8988T (cell line): ENCODE results near the gene ARHGAP5.

Source experiments
- DNase-seq: peaks from one replicate; pipeline ENCODE4 v3.0.0; 2011

The ARHGAP5 gene

DNA sequence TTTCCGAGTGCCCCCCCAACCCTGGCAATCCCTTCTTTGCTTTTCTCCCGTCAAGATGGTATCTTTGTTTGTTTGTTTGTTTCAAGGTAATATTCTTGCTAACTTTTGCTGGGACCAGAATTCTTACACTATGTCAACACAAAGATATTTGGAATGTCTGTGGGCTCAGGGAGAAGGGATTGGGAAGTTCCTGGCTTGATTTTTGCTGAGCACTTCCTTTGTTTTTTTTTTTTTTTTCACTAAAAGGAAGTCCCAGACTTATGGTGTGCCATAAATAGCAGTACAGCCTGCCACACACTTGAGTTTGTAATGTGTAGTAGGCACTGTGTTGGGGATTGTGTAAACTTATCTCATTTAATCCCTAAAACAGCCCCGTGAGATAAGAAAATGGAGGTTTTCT, 113.6 kb downstream of the ARHGAP5 start:
- DNase-seq = no peak

DNA sequence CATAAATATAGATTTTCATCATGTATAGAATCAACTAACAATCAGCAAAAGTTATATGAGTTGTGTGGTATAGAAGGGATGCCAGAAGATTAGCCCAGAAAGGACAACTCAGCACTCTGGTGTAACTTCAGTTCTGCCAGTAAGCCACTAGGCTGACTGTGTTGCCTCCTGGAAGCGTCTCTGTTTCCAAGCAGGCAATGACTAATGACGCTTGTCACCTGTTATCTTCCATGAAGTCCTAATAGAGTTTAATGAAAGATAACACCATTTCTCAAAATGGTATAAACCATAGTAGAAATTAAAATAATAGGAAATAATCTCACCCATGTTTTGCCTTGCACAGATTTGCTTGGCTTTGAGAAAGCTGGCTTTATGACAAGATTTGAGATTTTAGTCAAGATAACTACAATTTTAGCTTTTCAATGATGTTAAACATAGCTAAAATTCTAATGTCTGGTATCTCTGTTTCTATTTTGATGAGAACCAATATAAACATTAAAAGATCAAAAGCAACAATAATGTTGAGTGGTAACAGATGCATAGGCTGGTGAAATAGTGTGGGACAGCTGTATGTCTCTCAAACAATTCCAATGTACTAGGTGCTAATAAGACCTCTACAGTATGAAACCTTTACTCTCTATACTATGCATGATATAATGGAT, 115.7 kb downstream of the ARHGAP5 start:
- no peak for DNase-seq

DNA sequence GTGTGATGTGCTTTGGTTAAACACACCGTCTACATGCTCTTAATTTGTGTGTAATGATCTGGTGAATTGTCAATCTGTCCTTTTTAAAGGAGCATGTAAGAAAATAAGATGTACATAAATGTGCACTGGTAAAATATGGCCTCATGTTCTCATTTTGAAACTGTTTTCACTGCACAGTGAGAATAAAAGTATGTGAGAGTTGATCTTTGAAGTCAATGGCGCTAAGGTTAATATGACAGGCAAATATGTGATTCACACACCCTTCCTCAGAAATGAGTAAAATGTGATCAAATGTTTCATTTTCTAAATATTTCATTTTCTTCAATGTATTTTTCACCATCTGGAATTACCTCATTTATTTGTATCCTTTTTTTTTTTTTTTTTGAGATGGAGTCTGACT, 116.4 kb downstream of the ARHGAP5 start:
- DNase-seq = no peak

DNA sequence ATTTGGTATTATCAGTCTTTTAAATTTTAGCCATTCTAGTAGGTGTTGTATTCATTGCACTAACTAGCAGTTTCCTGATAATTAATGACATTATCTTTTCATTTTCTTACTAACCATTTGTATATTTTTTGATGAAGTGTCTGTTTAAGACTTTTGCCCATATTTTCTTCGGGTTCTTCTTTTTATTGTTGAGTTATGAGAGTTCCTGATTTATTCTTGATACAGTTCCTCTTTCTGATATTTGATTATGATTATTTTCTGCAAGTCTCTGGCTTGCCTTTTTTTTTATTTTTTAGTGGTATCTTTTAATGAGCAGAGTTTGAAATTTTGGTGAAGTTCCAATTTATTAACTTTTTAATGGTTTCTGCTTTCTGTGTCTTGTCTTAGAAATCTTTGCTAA, 118.5 kb downstream of the ARHGAP5 start:
- no peak for DNase-seq

DNA sequence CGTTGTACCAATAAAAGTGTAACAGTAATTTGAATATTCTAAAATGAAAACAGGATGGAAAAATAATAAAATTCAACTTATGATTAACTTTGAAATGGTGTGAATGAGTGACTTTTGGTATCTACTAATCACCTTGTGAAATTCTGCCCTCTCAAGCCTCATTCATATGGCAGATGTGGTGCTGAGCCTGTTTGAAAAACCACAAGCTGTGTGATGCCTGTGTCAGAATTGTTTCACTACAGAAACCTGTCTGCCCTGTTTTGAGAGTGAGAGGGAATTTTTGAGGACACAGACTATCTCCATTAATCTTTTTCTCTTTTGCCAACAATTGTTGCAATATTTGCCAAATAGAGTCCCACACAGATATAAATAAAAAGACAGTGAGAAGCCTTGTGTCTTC, 120.8 kb downstream of the ARHGAP5 start:
- no peak for DNase-seq

DNA sequence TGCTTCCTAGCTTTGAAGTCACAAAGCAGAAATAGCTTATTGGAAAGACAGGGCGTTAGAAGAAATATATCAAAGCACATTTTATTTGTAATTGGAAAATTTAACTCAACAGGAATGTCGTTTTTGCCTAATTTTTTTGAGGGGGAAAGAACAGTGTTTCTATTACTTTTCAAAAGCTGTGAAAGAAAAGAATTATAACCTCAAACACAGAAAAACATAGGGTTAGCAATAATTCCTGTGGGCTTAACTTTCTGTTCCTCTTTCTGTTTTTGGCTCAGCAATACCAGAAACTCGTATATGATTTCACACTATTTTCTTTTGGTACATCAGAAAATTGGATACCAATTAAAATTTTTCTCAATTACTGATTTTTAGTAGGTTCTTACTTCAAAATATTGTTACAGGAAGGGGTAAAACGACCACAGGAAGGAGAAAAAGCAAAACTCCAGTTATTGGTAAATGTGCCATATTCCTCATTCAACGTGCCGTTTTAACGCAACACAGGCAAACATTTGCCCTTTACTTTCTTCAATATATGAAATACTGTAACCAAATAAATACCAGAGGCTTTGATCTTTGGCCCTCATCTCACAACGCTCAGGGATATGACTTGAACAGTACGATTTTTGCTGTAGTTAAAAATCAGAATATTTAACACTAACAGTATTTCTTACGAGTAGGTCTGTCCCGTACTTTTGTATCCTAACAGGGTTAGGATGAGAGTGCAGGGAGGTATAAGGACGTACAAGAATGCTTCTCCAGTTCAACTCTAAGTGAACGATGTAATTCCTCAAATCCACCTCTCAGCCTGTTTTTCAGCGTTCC, 123.5 kb downstream of the ARHGAP5 start:
- DNase-seq = no peak

DNA sequence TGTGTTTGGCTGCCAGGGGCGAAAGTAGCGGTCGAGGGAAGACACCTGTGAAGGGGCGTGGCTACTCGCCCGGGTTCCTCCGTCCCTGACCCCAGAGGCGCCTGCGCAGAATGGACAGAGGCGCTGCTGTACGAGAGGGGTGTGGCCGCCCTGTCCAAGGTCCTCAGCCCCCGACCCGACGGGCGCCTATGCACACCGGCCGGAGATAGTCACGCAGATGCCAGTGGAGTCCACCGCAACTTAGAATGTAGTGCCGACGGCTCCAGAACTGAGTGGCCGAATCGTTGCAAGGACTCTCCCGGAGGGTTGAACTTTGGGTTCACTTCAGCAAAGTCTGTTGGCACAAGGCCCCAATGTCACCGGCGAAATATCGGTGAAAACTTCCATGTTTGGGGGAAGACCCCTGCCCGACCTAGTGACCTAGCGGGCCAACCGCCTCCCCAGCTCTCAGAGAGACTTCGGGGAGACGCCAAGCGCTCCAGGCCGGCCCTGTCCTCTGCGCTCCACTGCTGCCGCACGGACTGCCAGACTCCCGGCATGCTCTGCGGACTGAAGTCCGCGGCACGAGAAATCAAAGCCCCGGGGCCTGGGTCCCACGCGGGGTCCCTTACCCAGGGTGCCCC, 124.2 kb downstream of the ARHGAP5 start:
- peak; percentile 40 for DNase-seq

DNA sequence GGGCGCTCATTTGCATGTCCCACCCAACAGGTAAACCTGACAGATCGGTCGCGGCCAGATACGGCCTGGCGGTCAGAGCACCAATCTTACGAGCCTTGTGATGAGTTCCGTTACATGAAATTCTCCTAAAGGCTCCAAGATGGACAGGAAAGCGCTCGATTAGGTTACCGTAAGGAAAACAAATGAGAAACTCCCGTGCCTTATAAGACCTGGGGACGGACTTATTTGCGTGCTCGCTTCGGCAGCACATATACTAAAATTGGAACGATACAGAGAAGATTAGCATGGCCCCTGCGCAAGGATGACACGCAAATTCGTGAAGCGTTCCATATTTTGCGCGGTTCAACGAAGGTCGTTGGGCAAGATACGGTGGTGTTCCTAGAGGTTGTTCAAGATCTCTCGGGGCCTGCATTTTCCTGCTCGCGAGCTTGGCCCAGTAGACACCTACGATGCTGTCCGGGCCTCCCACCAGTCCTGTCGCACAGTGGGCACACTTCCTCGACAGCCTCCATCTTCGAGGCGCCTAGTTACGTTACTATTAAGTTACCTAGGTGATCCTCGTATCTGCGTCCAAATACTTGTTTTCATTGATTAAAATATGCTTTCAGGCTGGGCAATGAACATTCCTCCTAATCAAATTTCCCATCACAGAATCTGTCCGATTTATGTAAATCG, 124.8 kb downstream of the ARHGAP5 start, which contains the start of gene RNU6-7:
TSS of gene RNU6-7 (plus strand) at position 230 of the 675 bp plus-strand sequence.
- DNase-seq = no peak

DNA sequence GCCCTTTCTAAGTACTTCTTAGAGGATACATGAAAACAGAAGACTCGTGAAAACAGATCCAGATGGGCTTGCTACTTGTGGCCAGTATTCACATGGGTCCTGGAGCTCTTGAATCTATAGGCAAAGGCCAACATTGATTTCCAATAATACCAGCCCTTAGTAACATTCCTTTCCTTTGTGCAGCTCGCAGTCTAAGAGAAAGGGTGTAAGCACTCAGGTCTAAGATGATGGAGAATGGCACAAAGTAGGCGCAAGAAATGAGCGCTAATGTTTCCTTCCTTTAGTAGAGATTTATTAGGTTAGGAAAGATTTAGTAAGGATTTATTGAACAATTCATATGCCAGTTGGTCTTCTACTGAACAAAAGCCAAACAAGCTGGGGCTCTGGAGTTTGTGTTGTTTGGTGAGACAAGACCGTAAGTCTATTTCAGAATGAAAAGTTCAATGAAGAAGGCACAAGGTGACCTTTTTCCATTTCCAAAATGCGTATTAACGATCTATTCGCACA, 125.4 kb downstream of the ARHGAP5 start:
- DNase-seq = no peak

DNA sequence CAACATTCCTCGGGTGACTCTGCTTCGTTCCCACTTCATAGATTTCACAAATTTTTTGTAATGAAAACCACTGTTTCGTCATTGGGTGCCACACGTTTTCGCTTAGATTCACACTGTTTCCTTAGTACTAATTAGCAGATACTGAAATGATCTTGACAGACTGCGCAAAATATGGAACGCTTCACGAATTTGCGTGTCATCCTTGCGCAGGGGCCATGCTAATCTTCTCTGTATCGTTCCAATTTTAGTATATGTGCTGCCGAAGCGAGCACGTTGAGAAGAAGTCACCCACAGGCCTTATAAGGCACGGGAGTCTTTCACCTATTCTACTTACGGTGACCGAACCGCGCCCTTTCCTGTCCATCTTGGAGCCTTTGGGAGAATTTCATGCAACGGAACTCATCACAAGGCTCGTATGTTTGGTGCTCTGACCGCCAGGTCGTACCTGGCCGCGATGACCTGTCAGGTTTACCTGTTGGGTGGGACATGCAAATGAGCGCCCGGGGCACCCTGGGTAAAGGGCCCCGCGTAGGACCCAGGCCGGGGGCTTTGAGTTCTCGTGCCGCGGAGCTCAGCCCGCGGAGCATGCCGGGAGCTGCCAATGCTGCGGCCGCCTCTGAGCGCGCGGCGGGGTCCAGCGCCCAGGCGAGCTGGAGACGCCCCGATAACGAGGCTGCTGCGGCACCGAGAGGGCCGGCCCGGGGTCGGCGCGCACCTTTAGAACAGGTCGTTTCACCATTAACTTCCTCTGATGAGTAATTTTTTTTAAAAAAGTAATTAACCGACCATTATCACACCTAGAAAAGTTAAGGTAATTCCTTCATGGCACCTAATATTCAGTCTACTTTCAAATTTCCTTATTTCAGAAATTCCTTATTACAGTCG, 126.1 kb downstream of the ARHGAP5 start, which contains the start of gene RNU6-8:
TSS of gene RNU6-8 (minus strand) at position 272 of the 885 bp plus-strand sequence.
- peak; percentile 37 for DNase-seq

DNA sequence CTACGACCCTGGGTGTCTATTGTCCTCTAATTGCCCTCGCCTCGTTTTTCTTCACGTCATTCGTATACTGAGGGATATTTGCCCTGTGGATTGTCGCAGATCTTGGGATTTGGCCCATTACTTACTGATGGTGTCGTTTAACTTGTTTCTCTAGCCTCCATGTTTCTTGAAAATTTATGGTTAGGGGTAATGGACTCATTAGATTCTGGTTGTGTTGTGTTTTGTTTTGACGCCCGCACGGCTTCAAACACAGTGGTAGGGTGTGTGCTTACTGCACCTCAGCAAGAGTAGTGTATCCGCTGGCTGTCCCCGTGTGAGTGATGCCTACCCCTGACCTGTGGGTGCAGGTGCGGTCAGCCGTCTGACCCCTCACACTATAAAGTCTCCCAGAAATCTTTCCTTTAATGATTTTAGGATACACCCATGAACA, 126.8 kb downstream of the ARHGAP5 start:
- DNase-seq = no peak

DNA sequence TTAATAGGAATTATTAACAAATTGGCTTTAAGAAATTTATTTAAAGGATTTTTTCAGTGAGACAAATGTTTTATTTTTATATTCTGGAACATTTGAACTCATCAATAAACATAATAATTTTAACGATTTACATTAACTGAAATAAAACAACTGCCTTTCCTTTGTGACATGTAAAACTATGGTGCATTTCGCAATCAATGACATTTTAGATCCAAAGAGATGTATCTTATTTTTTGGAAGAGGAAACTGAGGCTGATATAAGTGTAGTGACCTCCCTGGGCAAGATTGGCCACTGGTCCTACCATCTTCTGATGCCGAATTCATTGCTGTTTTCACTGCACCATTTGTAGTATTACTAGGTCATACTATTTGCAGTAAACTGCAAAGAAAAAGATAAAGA, 128.4 kb downstream of the ARHGAP5 start:
- no peak for DNase-seq

DNA sequence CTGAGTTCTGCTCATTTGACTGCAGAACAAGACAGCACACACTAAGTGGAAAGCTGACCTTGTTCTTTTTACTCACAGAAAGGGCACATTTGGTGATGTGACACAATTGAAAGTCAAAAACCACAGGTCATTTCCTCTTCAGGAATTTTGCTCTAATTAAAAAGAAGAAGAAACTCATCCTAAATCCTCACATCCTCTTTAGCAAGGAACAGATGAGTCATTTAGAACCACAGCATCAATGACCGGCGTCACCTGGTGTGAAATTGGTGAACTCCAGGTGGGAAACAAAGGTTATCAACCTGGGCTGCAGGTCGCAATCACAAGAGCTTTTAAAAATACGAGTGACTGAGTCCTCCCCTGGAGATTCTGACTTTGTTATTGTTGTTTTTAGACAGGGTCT, 128.9 kb downstream of the ARHGAP5 start:
- no peak for DNase-seq

DNA sequence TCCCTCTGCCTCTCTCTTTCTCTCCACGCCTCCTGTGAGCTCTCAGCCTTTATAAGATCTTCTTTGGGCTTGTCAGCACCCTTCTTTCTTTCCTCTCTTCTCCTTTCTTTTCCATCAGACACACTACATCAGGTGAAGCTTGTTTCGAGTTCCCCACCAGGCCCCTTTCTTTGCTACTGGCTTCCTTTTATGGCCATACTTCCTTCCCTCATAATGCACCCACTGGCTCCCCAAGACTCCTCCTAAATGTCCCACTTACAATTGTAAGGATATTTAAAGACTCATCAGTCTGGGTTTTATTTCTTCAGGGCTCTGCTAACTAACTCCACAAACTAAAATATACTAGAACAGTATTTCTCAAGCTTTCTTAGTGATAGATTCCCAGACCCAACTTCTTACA, 129.4 kb downstream of the ARHGAP5 start:
- no peak for DNase-seq

DNA sequence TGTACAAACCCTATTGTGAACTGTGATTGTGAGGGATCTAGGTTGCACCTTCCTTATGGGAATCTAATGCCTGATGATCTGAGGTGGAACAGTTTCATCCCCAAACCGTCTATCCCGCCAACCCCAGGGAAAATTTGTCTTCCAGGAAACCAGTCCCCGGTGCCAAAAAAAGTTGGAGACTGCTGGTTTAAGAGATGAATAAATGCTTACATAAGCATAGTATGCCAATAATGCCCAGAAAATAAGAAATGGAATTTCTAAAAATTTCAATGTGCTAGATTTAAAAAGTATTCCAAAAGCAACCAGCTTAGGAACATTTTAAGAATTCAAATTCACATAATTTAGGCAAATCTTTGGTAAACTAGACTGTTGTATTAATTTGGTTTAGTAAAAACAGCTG, 131.4 kb downstream of the ARHGAP5 start:
- no peak for DNase-seq
